Nephron (organoid): Measurements from ENCODE around the gene DDX5.

Source experiments
- H3K27ac Mint-ChIP-seq, 3 experiments: 2 replicates each; pipeline ENCODE4 v1.8.0; 2020; ENCODE audit warnings: mixed read lengths in 3 of 3, mild to moderate bottlenecking in 2 of 3, moderate library complexity in 1 of 3
- H3K27me3 Mint-ChIP-seq: 2 replicates; pipeline ENCODE4 v1.8.0; 2021; ENCODE audit warnings: low read depth, mild to moderate bottlenecking, moderate library complexity, mixed read lengths
- H3K36me3 Mint-ChIP-seq: 2 replicates; pipeline ENCODE4 v1.8.0; 2020; ENCODE audit warnings: low read depth, mixed read lengths
- H3K4me1 Mint-ChIP-seq: 2 replicates; pipeline ENCODE4 v1.8.0; 2020; ENCODE audit warnings: mixed read lengths
- H3K4me3 Mint-ChIP-seq, 3 experiments: 2 replicates each; pipeline ENCODE4 v1.8.0; 2020; ENCODE audit warnings: mild to moderate bottlenecking in 3 of 3, mixed read lengths in 3 of 3, moderate library complexity in 2 of 3
- H3K9me3 Mint-ChIP-seq: 2 replicates; pipeline ENCODE4 v1.8.0; 2020; ENCODE audit warnings: mixed read lengths
- CTCF ChIP-seq, 3 experiments: fragments of 200-600 bp; sonication (generic); IDR thresholded peaks; one replicate each; pipeline ENCODE4 v1.5.0; 2021; ENCODE audit warnings: antibody characterized with exemption in 3 of 3; ENCODE audit not compliant: unreplicated experiment in 3 of 3

The DDX5 gene

GRCh38 chr17:64503821-64504768 is 2.0 kb downstream of the DDX5 start:
- Mint-ChIP-seq H3K4me3 (peak overlapping the region; percentile 97 to 100 (median 99)), H3K36me3 (peaks cover 65% of the 10 kb centered on the region), H3K27me3 (no peaks in the 10 kb centered on the region), H3K27ac (peak overlapping the region; percentile 100), H3K4me1 (peaks cover 58% of the 10 kb centered on the region), H3K9me3 (no peaks in the 10 kb centered on the region)
- no peak for TF ChIP-seq CTCF (IDR thresholded peaks at IDR 0.05; ENCODE audit: unreplicated experiment in 3 of 3)

GRCh38 chr17:64503341-64503740 is 2.7 kb downstream of the DDX5 start:
- H3K4me3 Mint-ChIP-seq = peak overlapping the region; percentile 18 to 99 (median 52)
- peaks cover 54% of the 10 kb centered on the region for H3K4me1 Mint-ChIP-seq
- no peak for TF ChIP-seq CTCF (IDR thresholded peaks at IDR 0.05; ENCODE audit: unreplicated experiment in 3 of 3)
- H3K36me3 Mint-ChIP-seq = peaks cover 67% of the 10 kb centered on the region
- no peaks in the 10 kb centered on the region for H3K27me3 Mint-ChIP-seq
- H3K9me3 Mint-ChIP-seq = no peaks in the 10 kb centered on the region
- peak overlapping the region in 1 of 3 experiments; percentile 100 for H3K27ac Mint-ChIP-seq

GRCh38 chr17:64502809-64503208 is 3.3 kb downstream of the DDX5 start:
- H3K4me3 Mint-ChIP-seq = peak overlapping the region; percentile 56 to 75 (median 71)
- no peaks in the 10 kb centered on the region for H3K9me3 Mint-ChIP-seq
- peaks cover 72% of the 10 kb centered on the region for H3K36me3 Mint-ChIP-seq
- H3K27me3 Mint-ChIP-seq = no peaks in the 10 kb centered on the region
- H3K4me1 Mint-ChIP-seq = peaks cover 54% of the 10 kb centered on the region
- no peak for TF ChIP-seq CTCF (IDR thresholded peaks at IDR 0.05; ENCODE audit: unreplicated experiment in 3 of 3)
- H3K27ac Mint-ChIP-seq = no peak overlapping the region

- peaks cover 72% of the 10 kb centered on the region for H3K36me3 Mint-ChIP-seq
- H3K27ac Mint-ChIP-seq = no peak overlapping the region
- no peaks in the 10 kb centered on the region for H3K27me3 Mint-ChIP-seq
- H3K4me3 Mint-ChIP-seq = peak overlapping the region in 2 of 3 experiments; percentile 26 to 44
- H3K4me1 Mint-ChIP-seq = peaks cover 48% of the 10 kb centered on the region
- H3K9me3 Mint-ChIP-seq = no peaks in the 10 kb centered on the region
- no peak for TF ChIP-seq CTCF (IDR thresholded peaks at IDR 0.05; ENCODE audit: unreplicated experiment in 3 of 3)
Observed at GRCh38 chr17:64502021-64502420, 4.1 kb downstream of the DDX5 start.

GRCh38 chr17:64500862-64501765 is 5.0 kb downstream of the DDX5 start:
- Mint-ChIP-seq H3K27ac (peak overlapping the region in 1 of 3 experiments; percentile 46), H3K4me3 (peak overlapping the region in 2 of 3 experiments; percentile 16 to 20), H3K27me3 (no peaks in the 10 kb centered on the region), H3K36me3 (peaks cover 72% of the 10 kb centered on the region), H3K9me3 (no peaks in the 10 kb centered on the region), H3K4me1 (peaks cover 57% of the 10 kb centered on the region)
- no peak for TF ChIP-seq CTCF (IDR thresholded peaks at IDR 0.05; ENCODE audit: unreplicated experiment in 3 of 3)
